Hepatocyte (in vitro differentiated cells): Measurements from ENCODE around the gene PATL1.

Experiments
- CTCF ChIP-seq: fragments of 200-600 bp; sonication (generic); IDR thresholded peaks from 2 replicates; pipeline ENCODE4 v1.5.1; 2016; ENCODE audit warnings: antibody characterized with exemption, mild to moderate bottlenecking; ENCODE audit not compliant: poor library complexity
- EZH2phosphoT487 ChIP-seq: fragments of 200-600 bp; sonication (generic); IDR thresholded peaks from one replicate; pipeline ENCODE4 v1.6.1; 2018; ENCODE audit warnings: antibody characterized with exemption, mild to moderate bottlenecking, low read depth, moderate library complexity; ENCODE audit not compliant: unreplicated experiment, severe bottlenecking

- TF ChIP-seq CTCF (no peak), EZH2phosphoT487 (no peak)
Measured at GRCh38 chr11:59671471-59671870, 2.6 kb upstream of the PATL1 start.
